22Rv1 (cell line): ENCODE data around the gene FBXW12.
"Not testable (repeated sequence)": the region's sequence is repeated elsewhere in the genome, so short reads cannot be mapped to it uniquely, and the experiment has no call there.

Experiments used
- ZFX ChIP-seq: fragments of 450-650 bp; IDR thresholded peaks from 2 replicates; pipeline ENCODE4 v1.6.1; 2017; ENCODE audit warnings: antibody characterized with exemption, borderline replicate concordance
- TF ChIP-seq, protein P1 (sequence below): fragments of 450-650 bp; IDR thresholded peaks from 2 replicates; pipeline ENCODE4 v1.5.1; 2017; ENCODE audit warnings: mild to moderate bottlenecking

DNA sequence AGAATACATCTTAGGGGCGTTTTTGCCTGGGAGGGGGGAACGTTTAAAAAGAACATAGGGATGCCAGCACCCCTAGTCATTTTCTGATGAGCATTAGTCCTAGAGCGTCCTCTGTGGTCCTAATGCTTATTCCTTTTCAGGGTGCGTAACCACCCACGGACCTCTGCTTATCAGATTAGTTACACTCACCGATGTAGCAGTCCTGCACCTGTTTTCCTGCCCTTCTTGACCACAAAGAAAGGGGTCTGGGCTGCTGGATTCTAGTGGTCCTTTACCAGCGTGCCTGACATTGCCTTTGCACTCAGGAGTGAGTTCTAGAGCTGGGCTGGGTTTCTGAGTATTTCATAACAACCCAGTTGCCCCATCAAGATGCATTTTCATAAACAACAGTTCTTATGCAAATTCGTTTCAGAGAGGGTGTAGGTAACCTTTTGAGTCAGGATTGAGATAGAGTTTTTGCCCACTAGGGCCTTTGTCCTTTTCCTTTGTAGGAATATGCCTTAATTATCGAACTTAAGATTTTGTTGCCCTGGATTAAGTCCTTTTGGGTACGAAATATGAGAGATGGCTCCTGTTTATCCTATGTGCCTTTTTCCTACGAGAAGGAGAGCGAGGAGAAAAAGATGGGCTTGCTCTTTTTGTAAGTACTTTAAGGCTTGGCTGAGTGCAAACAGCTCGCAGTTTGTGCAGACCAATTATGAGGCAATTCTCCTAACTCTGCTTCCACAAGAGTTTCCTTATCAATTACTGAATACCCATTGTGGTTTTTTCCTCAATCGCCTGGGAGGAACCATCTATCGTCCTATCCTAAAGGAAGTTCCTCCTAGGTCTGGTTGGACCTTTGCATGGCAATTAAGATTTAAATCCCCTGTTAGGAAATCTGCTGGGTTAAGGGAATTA, 38.4 kb upstream of the FBXW12 start, which contains the start of gene SPINK8:
- TF ChIP-seq, protein P1, sequence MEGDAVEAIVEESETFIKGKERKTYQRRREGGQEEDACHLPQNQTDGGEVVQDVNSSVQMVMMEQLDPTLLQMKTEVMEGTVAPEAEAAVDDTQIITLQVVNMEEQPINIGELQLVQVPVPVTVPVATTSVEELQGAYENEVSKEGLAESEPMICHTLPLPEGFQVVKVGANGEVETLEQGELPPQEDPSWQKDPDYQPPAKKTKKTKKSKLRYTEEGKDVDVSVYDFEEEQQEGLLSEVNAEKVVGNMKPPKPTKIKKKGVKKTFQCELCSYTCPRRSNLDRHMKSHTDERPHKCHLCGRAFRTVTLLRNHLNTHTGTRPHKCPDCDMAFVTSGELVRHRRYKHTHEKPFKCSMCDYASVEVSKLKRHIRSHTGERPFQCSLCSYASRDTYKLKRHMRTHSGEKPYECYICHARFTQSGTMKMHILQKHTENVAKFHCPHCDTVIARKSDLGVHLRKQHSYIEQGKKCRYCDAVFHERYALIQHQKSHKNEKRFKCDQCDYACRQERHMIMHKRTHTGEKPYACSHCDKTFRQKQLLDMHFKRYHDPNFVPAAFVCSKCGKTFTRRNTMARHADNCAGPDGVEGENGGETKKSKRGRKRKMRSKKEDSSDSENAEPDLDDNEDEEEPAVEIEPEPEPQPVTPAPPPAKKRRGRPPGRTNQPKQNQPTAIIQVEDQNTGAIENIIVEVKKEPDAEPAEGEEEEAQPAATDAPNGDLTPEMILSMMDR, result not testable (repeated sequence)
- TF ChIP-seq ZFX, result not testable (repeated sequence)
